Measurements from ENCODE around the gene IFT80.

The IFT80 gene

GRCh38 chr3:160302806-160303205 lies 96.2 kb downstream of the IFT80 start:
- DNase-seq: no peak
- no peak overlapping the region for H3K4me3 ChIP-seq
- no peaks in the 10 kb centered on the region for H3K27me3 ChIP-seq
- H3K36me3 ChIP-seq: peaks cover 0 to 17% (median 16%) of the 10 kb centered on the region in 3 donors
- H3K27ac ChIP-seq: no peak overlapping the region
- intact Hi-C loops (cut with DNase I; ENCODE audit: low total_unique reads): no loop called here
- H3K4me1 ChIP-seq: no peaks in the 10 kb centered on the region
- H3K9me3 ChIP-seq: no peaks in the 10 kb centered on the region
- TF ChIP-seq, protein P1, sequence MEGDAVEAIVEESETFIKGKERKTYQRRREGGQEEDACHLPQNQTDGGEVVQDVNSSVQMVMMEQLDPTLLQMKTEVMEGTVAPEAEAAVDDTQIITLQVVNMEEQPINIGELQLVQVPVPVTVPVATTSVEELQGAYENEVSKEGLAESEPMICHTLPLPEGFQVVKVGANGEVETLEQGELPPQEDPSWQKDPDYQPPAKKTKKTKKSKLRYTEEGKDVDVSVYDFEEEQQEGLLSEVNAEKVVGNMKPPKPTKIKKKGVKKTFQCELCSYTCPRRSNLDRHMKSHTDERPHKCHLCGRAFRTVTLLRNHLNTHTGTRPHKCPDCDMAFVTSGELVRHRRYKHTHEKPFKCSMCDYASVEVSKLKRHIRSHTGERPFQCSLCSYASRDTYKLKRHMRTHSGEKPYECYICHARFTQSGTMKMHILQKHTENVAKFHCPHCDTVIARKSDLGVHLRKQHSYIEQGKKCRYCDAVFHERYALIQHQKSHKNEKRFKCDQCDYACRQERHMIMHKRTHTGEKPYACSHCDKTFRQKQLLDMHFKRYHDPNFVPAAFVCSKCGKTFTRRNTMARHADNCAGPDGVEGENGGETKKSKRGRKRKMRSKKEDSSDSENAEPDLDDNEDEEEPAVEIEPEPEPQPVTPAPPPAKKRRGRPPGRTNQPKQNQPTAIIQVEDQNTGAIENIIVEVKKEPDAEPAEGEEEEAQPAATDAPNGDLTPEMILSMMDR (IDR thresholded peaks at IDR 0.05): no peak

GRCh38 chr3:160296591-160296990 lies 102.4 kb downstream of the IFT80 start:
- peaks cover 0 to 8% (median 0%) of the 10 kb centered on the region in 4 donors for H3K4me1 ChIP-seq
- no peaks in the 10 kb centered on the region for H3K9me3 ChIP-seq
- H3K4me3 ChIP-seq: no peak overlapping the region
- peaks cover 0 to 4% (median 0%) of the 10 kb centered on the region in 3 donors for H3K36me3 ChIP-seq
- intact Hi-C loops (cut with DNase I; ENCODE audit: low total_unique reads): no loop called here
- TF ChIP-seq, protein P1 (IDR thresholded peaks at IDR 0.05): no peak
- DNase-seq: no peak
- no peak overlapping the region for H3K27ac ChIP-seq
- H3K27me3 ChIP-seq: no peaks in the 10 kb centered on the region

DNA sequence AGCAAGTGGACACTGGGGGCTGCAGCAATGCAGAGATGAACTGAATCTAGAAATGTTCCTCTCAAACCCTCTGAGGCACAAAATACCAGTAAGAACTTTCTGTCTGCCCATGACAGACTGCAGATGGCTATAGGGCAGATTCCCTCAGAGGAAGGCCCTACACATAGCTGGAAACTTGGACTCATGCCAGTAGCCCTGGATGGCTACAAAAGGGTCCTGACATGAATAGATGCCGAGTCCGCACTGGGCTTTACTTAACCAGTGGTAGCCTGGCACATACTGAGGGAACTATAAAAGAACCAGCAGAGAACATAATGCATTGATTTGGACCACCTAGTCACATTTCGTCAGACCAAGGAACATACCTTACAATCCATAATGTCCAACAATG lies 107.1 kb downstream of the IFT80 start:
- Histone ChIP-seq H3K36me3 (peaks cover 0 to 4% (median 0%) of the 10 kb centered on the region in 3 donors), H3K4me1 (peaks cover 0 to 6% (median 0%) of the 10 kb centered on the region in 4 donors), H3K27ac (no peak overlapping the region), H3K4me3 (no peak overlapping the region), H3K27me3 (no peaks in the 10 kb centered on the region), H3K9me3 (no peaks in the 10 kb centered on the region)
- no peak for DNase-seq
- intact Hi-C loops (cut with DNase I; ENCODE audit: low total_unique reads): no loop called here
- TF ChIP-seq, protein P1 (IDR thresholded peaks at IDR 0.05): no peak

DNA sequence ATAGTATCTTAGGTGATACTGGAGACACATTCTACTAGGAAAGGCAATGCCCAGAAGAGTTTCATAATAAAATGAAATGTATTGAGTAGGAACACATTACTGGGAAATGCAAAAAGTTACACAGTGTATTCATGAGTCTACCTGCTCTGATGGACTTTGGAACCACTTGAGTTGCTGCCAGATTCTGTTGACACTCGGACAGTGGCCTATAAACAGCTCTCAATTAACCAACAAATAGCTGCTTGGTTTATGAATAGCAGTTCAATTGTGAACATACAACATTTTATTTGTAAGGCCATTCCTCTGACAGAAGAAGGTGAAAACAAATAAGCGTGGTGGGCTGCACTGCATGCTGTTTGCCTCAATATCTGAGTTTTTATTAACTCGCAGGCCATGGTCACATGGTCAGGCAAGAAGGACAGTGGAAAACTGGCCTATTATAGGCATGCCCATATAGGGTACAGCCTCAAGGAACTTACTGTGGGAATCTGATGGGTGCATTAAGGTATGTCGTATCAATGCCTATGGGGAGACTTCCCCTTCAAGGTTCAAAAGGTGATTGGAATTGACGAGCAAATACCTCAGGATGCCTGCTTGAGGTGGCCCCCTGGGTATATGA lies 107.6 kb downstream of the IFT80 start:
- H3K4me1 ChIP-seq: peaks cover 0 to 1% (median 0%) of the 10 kb centered on the region in 4 donors
- H3K9me3 ChIP-seq: no peaks in the 10 kb centered on the region
- H3K27ac ChIP-seq: no peak overlapping the region
- no peaks in the 10 kb centered on the region for H3K27me3 ChIP-seq
- H3K4me3 ChIP-seq: no peak overlapping the region
- no peak for DNase-seq
- TF ChIP-seq, protein P1 (IDR thresholded peaks at IDR 0.05): no peak
- peaks cover 0 to 4% (median 0%) of the 10 kb centered on the region in 3 donors for H3K36me3 ChIP-seq
- intact Hi-C loops (cut with DNase I; ENCODE audit: low total_unique reads): no loop called here

GRCh38 chr3:160287666-160288065 lies 111.4 kb downstream of the IFT80 start:
- TF ChIP-seq, protein P1 (IDR thresholded peaks at IDR 0.05): no peak
- H3K4me3 ChIP-seq: no peak overlapping the region
- intact Hi-C loops (cut with DNase I; ENCODE audit: low total_unique reads): no loop called here
- peaks cover 0 to 8% (median 0%) of the 10 kb centered on the region in 3 donors for H3K36me3 ChIP-seq
- no peak for DNase-seq
- H3K27ac ChIP-seq: no peak overlapping the region
- H3K9me3 ChIP-seq: no peaks in the 10 kb centered on the region
- no peaks in the 10 kb centered on the region for H3K4me1 ChIP-seq
- no peaks in the 10 kb centered on the region for H3K27me3 ChIP-seq
